ENCODE data around the gene AP1G1.
"Not testable (repeated sequence)": the region's sequence is repeated elsewhere in the genome, so short reads cannot be mapped to it uniquely, and the experiment has no call there.

The AP1G1 gene

GRCh38 chr16:71722801-71723536 is 85.7 kb downstream of the AP1G1 start:
- Mint-ChIP-seq H3K9me3 (no peaks in the 10 kb centered on the region), H3K36me3 (no peaks in the 10 kb centered on the region), H3K27me3 (no peaks in the 10 kb centered on the region), H3K27ac (peak overlapping the region; percentile 85), H3K4me1 (peaks cover 23 to 40% of the 10 kb centered on the region in 2 donors), H3K4me3 (peak overlapping the region; percentile 87 to 93)
- ATAC-seq (replicated peaks), result peak; percentile 52 to 61
- peak; percentile 47 for DNase-seq

DNA sequence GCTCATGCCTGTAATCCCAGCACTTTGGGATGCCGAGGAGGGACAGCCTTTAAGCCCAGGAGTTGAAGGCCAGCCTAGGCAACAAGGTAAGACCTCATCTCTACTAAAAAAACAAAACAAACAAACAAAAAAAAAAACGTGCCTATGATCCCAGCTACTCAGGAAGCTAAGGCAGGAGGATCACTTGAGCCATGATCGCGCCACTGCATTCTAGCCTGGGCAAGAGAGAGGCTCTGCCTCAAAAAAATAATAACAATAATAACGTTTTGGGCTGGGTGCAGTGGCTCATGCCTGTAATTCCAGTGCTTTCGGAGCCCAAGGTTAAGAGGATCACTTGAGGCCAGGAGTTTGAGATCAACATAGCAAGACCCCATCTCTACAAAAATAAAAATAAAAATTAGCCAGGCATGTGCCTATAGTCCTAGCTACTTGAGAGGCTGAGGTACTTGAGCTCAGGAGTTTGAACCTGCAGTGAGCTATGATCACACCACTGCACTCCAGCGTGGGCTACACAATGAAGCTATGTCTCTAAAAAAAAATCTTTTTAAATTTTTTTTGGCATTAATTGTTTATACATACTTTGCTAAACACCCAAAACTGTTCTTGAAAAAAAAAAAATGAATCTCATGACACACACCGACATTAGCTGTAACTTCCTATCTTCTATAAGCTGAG is 87.4 kb downstream of the AP1G1 start:
- H3K9me3 Mint-ChIP-seq, result no peaks in the 10 kb centered on the region
- H3K27ac Mint-ChIP-seq, result no peak overlapping the region
- H3K4me3 Mint-ChIP-seq, result no peak overlapping the region
- peaks cover 12 to 28% of the 10 kb centered on the region in 2 donors for H3K4me1 Mint-ChIP-seq
- peaks cover 1 to 4% of the 10 kb centered on the region in 2 donors for H3K36me3 Mint-ChIP-seq
- H3K27me3 Mint-ChIP-seq, result no peaks in the 10 kb centered on the region
- ATAC-seq (replicated peaks), result no peak
- DNase-seq, result no peak

GRCh38 chr16:71712501-71712900 is 96.1 kb downstream of the AP1G1 start:
- H3K9me3 Mint-ChIP-seq, result no peaks in the 10 kb centered on the region
- DNase-seq (no peak), ATAC-seq (replicated peaks) (no peak)
- peaks cover 6 to 8% of the 10 kb centered on the region in 2 donors for H3K36me3 Mint-ChIP-seq
- H3K4me1 Mint-ChIP-seq, result peaks cover 3 to 7% of the 10 kb centered on the region in 2 donors
- H3K27me3 Mint-ChIP-seq, result no peaks in the 10 kb centered on the region
- H3K4me3 Mint-ChIP-seq, result no peak overlapping the region
- no peak overlapping the region for H3K27ac Mint-ChIP-seq

DNA sequence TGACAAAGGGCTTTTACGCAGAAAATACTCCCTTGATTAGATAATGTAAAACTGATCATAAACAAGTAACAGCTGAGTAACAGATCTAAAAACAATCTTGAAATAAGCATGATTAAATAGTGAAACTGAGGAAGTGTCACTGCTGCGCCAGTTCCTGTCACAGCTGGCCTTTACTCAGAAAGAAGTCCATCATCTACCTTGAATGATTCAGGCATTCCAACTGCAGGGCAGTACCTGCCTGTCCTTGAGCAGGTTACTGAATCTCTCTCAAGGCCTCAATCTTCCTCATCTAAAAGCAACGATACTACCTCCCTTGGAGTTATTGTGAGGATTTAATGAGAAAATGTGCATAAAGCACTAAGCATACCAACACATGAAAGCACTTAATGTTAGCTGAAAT is 96.8 kb downstream of the AP1G1 start:
- Mint-ChIP-seq H3K27ac (no peak overlapping the region), H3K27me3 (no peaks in the 10 kb centered on the region), H3K4me1 (peaks cover 3 to 7% of the 10 kb centered on the region in 2 donors), H3K4me3 (no peak overlapping the region), H3K36me3 (peaks cover 6 to 8% of the 10 kb centered on the region in 2 donors), H3K9me3 (no peaks in the 10 kb centered on the region)
- DNase-seq (no peak), ATAC-seq (replicated peaks) (no peak)

DNA sequence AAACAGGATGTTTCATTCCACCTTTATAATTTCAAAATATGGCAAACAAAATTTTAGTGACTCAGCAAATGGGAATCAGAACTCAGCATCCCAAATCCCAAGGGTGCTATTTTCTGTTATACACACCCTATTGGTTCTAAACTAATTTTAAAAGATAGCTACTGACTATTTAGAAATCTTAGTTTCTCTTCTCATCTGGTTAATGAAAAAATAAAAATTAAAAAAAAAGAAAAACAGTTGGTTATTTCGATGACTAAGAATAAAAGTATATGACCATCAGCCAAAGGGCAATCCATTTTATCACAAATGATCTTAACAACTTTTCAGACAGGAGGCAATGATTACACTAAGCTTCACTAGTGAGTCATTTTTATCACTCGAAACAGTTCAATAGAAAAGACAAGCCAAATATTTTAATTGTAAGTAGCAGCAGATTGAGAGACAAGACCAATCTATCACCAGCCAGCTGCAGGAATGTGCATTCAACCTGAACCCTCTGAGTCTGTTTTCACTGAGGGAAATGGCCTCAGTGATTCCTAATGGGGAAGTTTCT is 99.3 kb downstream of the AP1G1 start:
- ATAC-seq (replicated peaks) (no peak), DNase-seq (no peak)
- Mint-ChIP-seq H3K36me3 (no peaks in the 10 kb centered on the region), H3K4me1 (peaks cover 0 to 2% of the 10 kb centered on the region in 2 donors), H3K27me3 (no peaks in the 10 kb centered on the region), H3K27ac (no peak overlapping the region), H3K4me3 (no peak overlapping the region), H3K9me3 (no peaks in the 10 kb centered on the region)

GRCh38 chr16:71708696-71709095 is 99.9 kb downstream of the AP1G1 start:
- Mint-ChIP-seq H3K36me3 (no peaks in the 10 kb centered on the region), H3K4me1 (peaks cover 0 to 2% of the 10 kb centered on the region in 2 donors), H3K27ac (no peak overlapping the region), H3K27me3 (no peaks in the 10 kb centered on the region), H3K4me3 (no peak overlapping the region), H3K9me3 (no peaks in the 10 kb centered on the region)
- DNase-seq (no peak), ATAC-seq (replicated peaks) (no peak)

DNA sequence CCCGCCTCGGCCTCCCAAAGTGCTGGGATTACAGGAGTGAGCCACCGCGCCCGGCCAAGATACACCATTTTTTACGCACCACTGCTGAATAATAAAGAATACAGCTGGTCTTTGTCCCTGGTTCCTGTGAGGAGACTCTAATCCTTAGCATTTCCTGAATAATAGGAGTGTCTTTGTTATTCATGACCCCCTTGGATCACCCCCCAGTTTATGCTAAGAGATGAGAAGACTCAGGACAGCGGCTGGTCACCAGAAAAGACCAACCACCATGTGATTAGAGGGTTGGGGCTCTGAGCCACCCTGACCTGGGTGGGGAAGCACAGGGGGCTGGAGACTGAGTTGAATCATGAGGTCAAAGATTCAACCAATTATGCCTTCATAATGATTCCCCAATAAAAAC is 101.4 kb downstream of the AP1G1 start:
- no peak for DNase-seq
- H3K27me3 Mint-ChIP-seq, result no peaks in the 10 kb centered on the region

GRCh38 chr16:71706046-71706445 is 102.6 kb downstream of the AP1G1 start:
- ATAC-seq (replicated peaks), result no peak
- H3K27me3 Mint-ChIP-seq, result no peaks in the 10 kb centered on the region
- no peak overlapping the region for H3K27ac Mint-ChIP-seq
- no peaks in the 10 kb centered on the region for H3K4me1 Mint-ChIP-seq
- DNase-seq, result no peak
- H3K4me3 Mint-ChIP-seq, result no peak overlapping the region
- no peaks in the 10 kb centered on the region for H3K9me3 Mint-ChIP-seq
- no peaks in the 10 kb centered on the region for H3K36me3 Mint-ChIP-seq

More for the DNA sequence above, 101.4 kb downstream of the AP1G1 start:
- H3K4me1 Mint-ChIP-seq, result peaks cover 0 to 2% of the 10 kb centered on the region in 2 donors
- no peak for ATAC-seq (replicated peaks)
- no peaks in the 10 kb centered on the region for H3K36me3 Mint-ChIP-seq
- no peak overlapping the region for H3K4me3 Mint-ChIP-seq
- H3K27ac Mint-ChIP-seq, result no peak overlapping the region
- no peaks in the 10 kb centered on the region for H3K9me3 Mint-ChIP-seq

GRCh38 chr16:71703333-71703732 is 105.3 kb downstream of the AP1G1 start:
- Mint-ChIP-seq H3K27ac (no peak overlapping the region), H3K4me1 (peaks cover 2 to 11% of the 10 kb centered on the region in 2 donors), H3K27me3 (no peaks in the 10 kb centered on the region), H3K4me3 (no peak overlapping the region), H3K9me3 (no peaks in the 10 kb centered on the region), H3K36me3 (peaks cover 4 to 11% of the 10 kb centered on the region in 2 donors)
- ATAC-seq (replicated peaks) (no peak), DNase-seq (no peak)

DNA sequence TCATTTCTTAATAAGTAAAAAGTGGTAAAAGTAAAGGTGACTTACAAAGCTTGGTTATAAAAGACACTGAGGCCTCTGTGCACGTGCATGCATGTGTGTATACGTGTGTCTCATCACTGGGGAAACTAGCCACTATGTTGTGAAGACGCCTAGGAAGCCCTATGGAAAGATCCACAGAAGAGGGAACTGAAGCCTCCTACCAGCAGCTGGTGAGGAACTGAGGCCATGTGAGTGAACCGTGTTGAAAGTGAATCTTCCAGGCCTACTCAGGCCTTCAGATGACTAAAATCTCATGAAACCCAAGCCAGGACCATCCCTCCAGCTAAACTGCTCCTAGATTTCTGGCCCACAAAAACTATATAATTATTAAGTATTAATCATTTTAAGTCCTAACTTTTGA is 107.8 kb downstream of the AP1G1 start:
- H3K36me3 Mint-ChIP-seq, result peaks cover 8 to 15% of the 10 kb centered on the region in 2 donors
- no peak overlapping the region for H3K4me3 Mint-ChIP-seq
- ATAC-seq (replicated peaks) (peak; percentile 48 to 62), DNase-seq (no peak)
- no peaks in the 10 kb centered on the region for H3K9me3 Mint-ChIP-seq
- H3K27ac Mint-ChIP-seq, result no peak overlapping the region
- no peaks in the 10 kb centered on the region for H3K27me3 Mint-ChIP-seq
- peaks cover 6 to 21% of the 10 kb centered on the region in 2 donors for H3K4me1 Mint-ChIP-seq

GRCh38 chr16:71698491-71698890 is 110.1 kb downstream of the AP1G1 start:
- no peaks in the 10 kb centered on the region for H3K27me3 Mint-ChIP-seq
- no peak overlapping the region for H3K4me3 Mint-ChIP-seq
- no peak for DNase-seq
- H3K4me1 Mint-ChIP-seq, result peaks cover 7 to 26% of the 10 kb centered on the region in 2 donors
- no peak for ATAC-seq (replicated peaks)
- H3K27ac Mint-ChIP-seq, result no peak overlapping the region
- H3K36me3 Mint-ChIP-seq, result peaks cover 9 to 16% of the 10 kb centered on the region in 2 donors
- H3K9me3 Mint-ChIP-seq, result no peaks in the 10 kb centered on the region

DNA sequence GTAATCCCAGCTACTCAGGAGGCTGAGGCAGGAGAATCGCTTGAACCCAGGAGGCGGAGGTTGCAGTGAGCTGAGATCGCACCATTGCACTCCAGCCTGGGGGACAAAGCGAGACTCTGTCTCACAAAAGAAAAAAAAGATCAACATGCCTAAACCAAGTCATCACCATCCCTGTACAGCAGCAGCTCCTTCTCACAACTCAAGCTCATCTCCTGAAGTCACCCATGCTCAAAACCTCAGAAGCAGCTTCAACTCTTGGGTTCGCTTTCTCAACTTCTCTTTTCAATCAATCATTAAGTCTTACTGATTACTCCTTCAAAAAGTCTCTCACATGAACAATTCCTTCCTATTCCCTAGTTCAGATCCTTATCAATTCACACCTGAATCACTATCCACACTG is 115.5 kb downstream of the AP1G1 start:
- no peak overlapping the region for H3K27ac Mint-ChIP-seq
- H3K4me1 Mint-ChIP-seq, result peaks cover 12 to 33% of the 10 kb centered on the region in 2 donors
- DNase-seq (no peak), ATAC-seq (replicated peaks) (peak; percentile 70 to 73)
- peaks cover 16 to 22% of the 10 kb centered on the region in 2 donors for H3K36me3 Mint-ChIP-seq
- no peaks in the 10 kb centered on the region for H3K9me3 Mint-ChIP-seq
- H3K4me3 Mint-ChIP-seq, result no peak overlapping the region
- no peaks in the 10 kb centered on the region for H3K27me3 Mint-ChIP-seq

DNA sequence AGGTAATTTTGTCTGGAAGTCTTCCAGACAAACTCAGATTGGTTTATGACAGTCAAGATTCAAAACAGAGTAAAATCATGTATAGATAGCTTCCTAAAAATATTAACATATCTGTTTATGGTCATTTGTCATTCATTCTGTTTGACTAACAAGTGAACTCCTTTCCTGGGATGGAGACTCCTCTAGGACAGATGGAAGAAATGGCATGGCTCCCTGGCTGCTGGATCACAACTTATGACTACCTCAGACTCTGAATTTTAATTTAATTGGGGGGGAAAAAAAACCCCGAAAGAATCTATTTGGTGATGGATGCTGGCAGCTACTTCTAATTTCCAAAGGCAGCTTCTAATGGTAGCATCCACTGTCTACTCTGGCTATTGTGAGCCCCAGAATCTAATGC is 118.7 kb downstream of the AP1G1 start:
- DNase-seq (no peak), ATAC-seq (replicated peaks) (no peak)
- H3K4me1 Mint-ChIP-seq, result peaks cover 8 to 30% of the 10 kb centered on the region in 2 donors
- H3K27ac Mint-ChIP-seq, result no peak overlapping the region
- no peak overlapping the region for H3K4me3 Mint-ChIP-seq
- H3K9me3 Mint-ChIP-seq, result no peaks in the 10 kb centered on the region
- no peaks in the 10 kb centered on the region for H3K27me3 Mint-ChIP-seq
- peaks cover 25 to 31% of the 10 kb centered on the region in 2 donors for H3K36me3 Mint-ChIP-seq

- Mint-ChIP-seq H3K4me1 (peaks cover 2 to 19% of the 10 kb centered on the region in 2 donors), H3K36me3 (peaks cover 30 to 40% of the 10 kb centered on the region in 2 donors), H3K4me3 (no peak overlapping the region), H3K27ac (no peak overlapping the region), H3K9me3 (no peaks in the 10 kb centered on the region), H3K27me3 (no peaks in the 10 kb centered on the region)
- ATAC-seq (replicated peaks), result no peak
- DNase-seq, result no peak
Measured at GRCh38 chr16:71687861-71688260, 120.8 kb downstream of the AP1G1 start.

DNA sequence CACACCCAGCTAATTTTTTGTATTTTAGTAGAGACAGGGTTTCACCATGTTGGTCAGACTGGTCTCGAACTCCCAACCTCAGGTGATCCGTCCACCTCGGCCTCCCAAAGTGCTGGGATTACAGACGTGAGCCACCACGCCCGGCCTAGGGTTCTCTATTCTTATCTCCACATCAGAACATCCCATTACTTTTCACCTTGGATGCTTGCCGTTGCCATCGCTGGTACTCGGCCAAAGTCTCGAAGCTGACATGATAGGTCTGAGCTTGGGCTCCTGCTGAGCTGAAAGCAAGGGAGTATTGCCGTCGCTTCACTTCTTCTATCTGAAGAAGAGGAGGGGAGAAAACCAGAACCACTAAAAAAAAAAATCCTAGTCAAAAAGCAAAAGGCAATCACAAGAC is 124.4 kb downstream of the AP1G1 start:
- not testable (repeated sequence) for H3K27me3 Mint-ChIP-seq; DNase-seq; ATAC-seq (replicated peaks); H3K4me3 Mint-ChIP-seq; H3K27ac Mint-ChIP-seq; H3K9me3 Mint-ChIP-seq
- Mint-ChIP-seq H3K36me3 (peaks cover 34 to 41% of the 10 kb centered on the region in 2 donors), H3K4me1 (peaks cover 0 to 12% of the 10 kb centered on the region in 2 donors)
